Neural crest cell (in vitro differentiated cells): ENCODE data around the gene BCL7A. TPM values are rescaled to one million over a fixed set of nuclear protein-coding genes. Genes with fewer than 3 reads are reported as not detected.
A peak's percentile ranks its signal among the peaks of the same experiment; 100 is the strongest.
"Not testable (repeated sequence)": the region's sequence is repeated elsewhere in the genome, so short reads cannot be mapped to it uniquely, and the experiment has no call there.

ENCODE experiments used
- DNase-seq: peaks from one replicate; pipeline ENCODE4 v3.0.0; 2021; ENCODE audit warnings: low read depth, mixed read lengths, low spot score
- H3K27ac Mint-ChIP-seq: one replicate; pipeline ENCODE4 v1.8.0; 2021; ENCODE audit warnings: mild to moderate bottlenecking, mixed read lengths; ENCODE audit not compliant: unreplicated experiment
- H3K27me3 Mint-ChIP-seq: 2 replicates; pipeline ENCODE4 v1.8.0; 2021; ENCODE audit warnings: low read depth, mild to moderate bottlenecking, mixed read lengths
- H3K36me3 Mint-ChIP-seq: 2 replicates; pipeline ENCODE4 v1.8.0; 2021; ENCODE audit warnings: low read depth, mild to moderate bottlenecking, mixed read lengths
- H3K4me1 Mint-ChIP-seq: 2 replicates; pipeline ENCODE4 v1.8.0; 2021; ENCODE audit warnings: mixed read lengths
- H3K4me3 Mint-ChIP-seq: one replicate; pipeline ENCODE4 v1.8.0; 2021; ENCODE audit warnings: mild to moderate bottlenecking, mixed read lengths
- H3K9me3 Mint-ChIP-seq: 2 replicates; pipeline ENCODE4 v1.8.0; 2021; ENCODE audit warnings: mixed read lengths
- total RNA-seq: library from RNA; stranded (reverse); gene quantifications from 2 replicates; pipeline ENCODE4 v1.2.1, GENCODE V29; 2021
- TF ChIP-seq, protein P1 (sequence below): fragments of 200-600 bp; sonication (generic); conservative IDR thresholded peaks from 2 replicates; pipeline ENCODE4 v1.5.0; 2021; ENCODE audit warnings: antibody characterized with exemption, mild to moderate bottlenecking

Gene BCL7A
- total RNA-seq, 1 donor from 2014 or later = 57.4 TPM

GRCh38 chr12:122104844-122105243 is 83.2 kb downstream of the BCL7A start:
- TF ChIP-seq, protein P1, sequence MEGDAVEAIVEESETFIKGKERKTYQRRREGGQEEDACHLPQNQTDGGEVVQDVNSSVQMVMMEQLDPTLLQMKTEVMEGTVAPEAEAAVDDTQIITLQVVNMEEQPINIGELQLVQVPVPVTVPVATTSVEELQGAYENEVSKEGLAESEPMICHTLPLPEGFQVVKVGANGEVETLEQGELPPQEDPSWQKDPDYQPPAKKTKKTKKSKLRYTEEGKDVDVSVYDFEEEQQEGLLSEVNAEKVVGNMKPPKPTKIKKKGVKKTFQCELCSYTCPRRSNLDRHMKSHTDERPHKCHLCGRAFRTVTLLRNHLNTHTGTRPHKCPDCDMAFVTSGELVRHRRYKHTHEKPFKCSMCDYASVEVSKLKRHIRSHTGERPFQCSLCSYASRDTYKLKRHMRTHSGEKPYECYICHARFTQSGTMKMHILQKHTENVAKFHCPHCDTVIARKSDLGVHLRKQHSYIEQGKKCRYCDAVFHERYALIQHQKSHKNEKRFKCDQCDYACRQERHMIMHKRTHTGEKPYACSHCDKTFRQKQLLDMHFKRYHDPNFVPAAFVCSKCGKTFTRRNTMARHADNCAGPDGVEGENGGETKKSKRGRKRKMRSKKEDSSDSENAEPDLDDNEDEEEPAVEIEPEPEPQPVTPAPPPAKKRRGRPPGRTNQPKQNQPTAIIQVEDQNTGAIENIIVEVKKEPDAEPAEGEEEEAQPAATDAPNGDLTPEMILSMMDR = no peak
- H3K36me3 Mint-ChIP-seq = peaks cover 4% of the 10 kb centered on the region
- H3K4me3 Mint-ChIP-seq = no peak overlapping the region
- peaks cover 19% of the 10 kb centered on the region for H3K4me1 Mint-ChIP-seq
- H3K27ac Mint-ChIP-seq = no peak overlapping the region
- H3K9me3 Mint-ChIP-seq = no peaks in the 10 kb centered on the region
- no peaks in the 10 kb centered on the region for H3K27me3 Mint-ChIP-seq
- DNase-seq = no peak

GRCh38 chr12:122105496-122105895 is 83.8 kb downstream of the BCL7A start:
- Mint-ChIP-seq H3K27ac (peak overlapping the region; percentile 90), H3K4me1 (peaks cover 16% of the 10 kb centered on the region)
- H3K4me3 Mint-ChIP-seq, H3K9me3 Mint-ChIP-seq, DNase-seq, H3K36me3 Mint-ChIP-seq, H3K27me3 Mint-ChIP-seq: not testable (repeated sequence)

- H3K36me3 Mint-ChIP-seq = peaks cover 4% of the 10 kb centered on the region
- no peaks in the 10 kb centered on the region for H3K9me3 Mint-ChIP-seq
- H3K27me3 Mint-ChIP-seq = no peaks in the 10 kb centered on the region
- peaks cover 13% of the 10 kb centered on the region for H3K4me1 Mint-ChIP-seq
- TF ChIP-seq, protein P1 = no peak
- DNase-seq = no peak
- no peak overlapping the region for H3K4me3 Mint-ChIP-seq
- H3K27ac Mint-ChIP-seq = no peak overlapping the region
Observed at GRCh38 chr12:122106843-122107242, 85.2 kb downstream of the BCL7A start.

GRCh38 chr12:122107261-122107660 is 85.6 kb downstream of the BCL7A start:
- DNase-seq = no peak
- H3K4me3 Mint-ChIP-seq = no peak overlapping the region
- H3K36me3 Mint-ChIP-seq = peaks cover 4% of the 10 kb centered on the region
- TF ChIP-seq, protein P1 = no peak
- H3K27me3 Mint-ChIP-seq = no peaks in the 10 kb centered on the region
- H3K4me1 Mint-ChIP-seq = peaks cover 13% of the 10 kb centered on the region
- H3K27ac Mint-ChIP-seq = no peak overlapping the region
- H3K9me3 Mint-ChIP-seq = no peaks in the 10 kb centered on the region

GRCh38 chr12:122111089-122111641 is 89.5 kb downstream of the BCL7A start:
- peaks cover 12% of the 10 kb centered on the region for H3K4me1 Mint-ChIP-seq
- TF ChIP-seq, protein P1 = no peak
- no peak overlapping the region for H3K4me3 Mint-ChIP-seq
- H3K27me3 Mint-ChIP-seq = no peaks in the 10 kb centered on the region
- no peak for DNase-seq
- H3K36me3 Mint-ChIP-seq = no peaks in the 10 kb centered on the region
- no peak overlapping the region for H3K27ac Mint-ChIP-seq
- H3K9me3 Mint-ChIP-seq = no peaks in the 10 kb centered on the region

Other genes with a start within 250 kb of the BCL7A start
- 23.8 and 25.5 TPM in 2 replicates for gene RHOF, start 228.2 kb upstream of the BCL7A start, total RNA-seq
- gene SETD1B, start 217.9 kb upstream of the BCL7A start, total RNA-seq = 25.6 and 25.9 TPM in 2 replicates
- gene HPD, start 163.0 kb upstream of the BCL7A start, total RNA-seq = 0.21 TPM in 1 of 2 replicates, not detected in the other
- 46.3 and 47.4 TPM in 2 replicates for gene PSMD9, start 133.1 kb upstream of the BCL7A start, total RNA-seq
- gene CFAP251, start 103.3 kb upstream of the BCL7A start, total RNA-seq = 1.6 and 2.0 TPM in 2 replicates
- gene MLXIP, start 56.9 kb downstream of the BCL7A start, total RNA-seq = 39.8 and 44.5 TPM in 2 replicates
- not detected in 2 replicates for gene IL31, start 152.3 kb downstream of the BCL7A start, total RNA-seq
- 1.1 and 1.7 TPM in 2 replicates for gene LRRC43, start 161.2 kb downstream of the BCL7A start, total RNA-seq
- gene B3GNT4, start 181.8 kb downstream of the BCL7A start, total RNA-seq = 0.19 and 0.41 TPM in 2 replicates
- 78.5 and 80.8 TPM in 2 replicates for gene DIABLO, start 204.2 kb downstream of the BCL7A start, total RNA-seq
- 40.7 and 41.0 TPM in 2 replicates for gene VPS33A, start 244.6 kb downstream of the BCL7A start, total RNA-seq